ENCODE results near the gene EMP1.

The EMP1 gene

DNA sequence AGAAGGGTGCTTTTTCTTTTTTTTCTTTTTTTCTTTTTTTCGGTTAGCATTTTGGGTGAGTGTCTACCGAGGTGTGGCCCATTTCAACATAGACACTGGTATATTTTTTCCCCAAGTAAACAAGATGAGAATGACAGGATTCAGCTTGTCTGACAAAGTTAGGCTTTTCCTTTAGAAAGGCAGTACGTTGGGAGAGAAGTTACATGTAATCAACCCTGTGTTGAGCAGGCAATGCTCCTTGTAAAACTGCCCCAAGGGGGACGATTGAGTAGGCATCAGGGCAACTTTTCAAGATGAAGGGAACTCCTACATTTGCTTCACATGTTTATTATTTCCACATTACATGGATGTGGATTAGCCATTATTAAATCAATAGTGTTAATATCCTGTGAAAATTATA is 1.7 kb downstream of the EMP1 start:
- no peak for DNase-seq

DNA sequence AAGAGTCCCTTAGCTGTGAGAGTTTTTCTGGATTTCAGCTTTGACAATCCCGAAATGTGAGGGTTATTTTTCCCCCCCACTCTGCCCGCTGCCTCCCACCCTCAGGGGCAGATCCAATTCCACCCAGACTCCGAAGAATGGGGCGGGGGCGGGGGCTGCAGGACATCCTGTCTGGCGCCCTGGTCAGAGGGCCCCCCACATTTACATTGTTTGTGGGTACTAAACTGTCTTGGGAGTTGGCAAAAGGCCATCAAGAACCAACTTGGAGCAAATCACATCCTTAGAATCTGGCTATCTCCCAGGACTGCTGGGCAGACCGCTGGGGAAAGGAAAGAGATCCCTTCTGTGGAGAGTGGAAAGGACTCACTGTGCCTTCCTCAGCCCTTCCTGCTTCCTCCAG is 2.4 kb downstream of the EMP1 start:
- DNase-seq, result no peak

DNA sequence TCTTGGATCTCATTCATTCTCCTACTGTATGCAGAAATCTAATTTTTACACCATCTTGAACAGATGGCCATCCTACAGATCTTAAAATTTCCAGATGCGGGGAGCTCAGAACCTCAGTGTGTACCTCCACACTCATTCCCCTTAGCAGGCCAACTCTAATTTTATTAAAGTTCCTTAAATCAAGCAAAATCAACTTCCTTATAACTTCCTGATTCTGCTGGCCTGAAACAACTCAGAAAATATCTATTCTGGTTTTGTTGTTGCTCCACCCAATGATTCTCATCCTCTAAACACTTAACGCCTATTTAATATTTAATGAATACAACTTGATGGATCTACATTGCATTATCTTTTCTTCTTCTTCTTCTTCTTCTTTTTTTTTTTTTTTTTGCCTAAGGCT is 3.1 kb downstream of the EMP1 start:
- no peak for DNase-seq

DNA sequence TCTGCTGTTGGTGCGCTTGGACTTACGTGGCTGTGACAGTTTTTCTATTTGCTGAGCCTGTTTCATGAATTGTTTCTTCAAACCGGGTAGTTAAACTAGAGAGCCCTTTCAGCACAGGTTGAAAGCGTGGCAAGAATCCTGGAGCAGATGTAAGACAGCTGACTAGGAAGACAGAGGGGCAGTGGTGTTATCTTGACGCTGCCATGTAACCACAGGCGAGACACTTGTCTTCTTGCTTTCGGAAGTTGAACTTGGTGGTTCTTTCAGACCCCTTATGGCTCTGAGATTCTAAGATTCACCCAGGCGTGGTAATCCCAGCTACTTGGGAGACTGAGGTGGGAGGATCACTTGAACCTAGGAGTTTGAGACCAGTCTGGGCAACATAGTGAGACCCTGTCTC is 4.3 kb downstream of the EMP1 start:
- DNase-seq, result no peak

DNA sequence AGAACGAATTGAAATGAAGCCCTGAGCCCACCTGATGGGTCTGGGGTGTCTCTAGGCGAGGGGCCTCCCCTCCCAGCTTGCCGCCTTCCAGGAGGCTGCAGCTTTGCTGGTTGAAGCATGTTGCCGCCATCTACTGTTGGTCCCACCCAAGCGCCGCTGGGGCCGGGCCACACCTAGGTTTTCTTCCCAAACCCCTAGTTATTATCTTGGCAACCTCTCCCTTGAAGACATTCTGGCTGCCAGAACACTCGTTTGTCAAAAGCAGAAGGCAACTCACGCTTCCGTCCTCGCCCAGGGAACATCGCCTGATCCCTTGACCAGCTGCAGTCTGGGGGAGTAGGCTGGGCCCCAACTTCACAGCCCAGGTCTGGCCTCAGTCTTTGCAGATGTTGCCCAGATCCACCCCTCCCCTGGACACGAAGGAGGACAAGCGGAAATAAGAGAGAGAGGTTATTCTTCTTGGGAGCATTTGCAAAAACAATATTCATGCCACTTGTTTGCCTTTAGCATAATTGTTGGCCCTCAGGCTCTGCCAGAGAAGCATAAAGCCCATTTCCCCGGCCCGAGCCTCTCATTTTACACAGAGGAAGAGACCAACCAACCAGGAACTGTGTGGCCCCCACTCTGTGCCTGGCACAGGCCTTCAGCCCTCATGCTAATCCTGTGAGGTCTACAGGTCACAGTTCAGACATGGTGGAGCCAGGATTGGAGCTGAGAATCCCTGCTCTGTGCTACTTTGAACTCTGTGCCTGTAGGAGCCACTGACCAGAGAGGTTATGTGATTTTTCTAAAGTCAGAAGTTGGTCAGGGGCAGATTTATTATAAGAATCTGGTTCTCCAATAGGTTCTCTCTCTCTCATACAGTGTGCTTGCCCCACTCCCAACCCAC is 6.8 kb downstream of the EMP1 start:
- DNase-seq, result peak in 1 of 2 experiments; percentile 40

DNA sequence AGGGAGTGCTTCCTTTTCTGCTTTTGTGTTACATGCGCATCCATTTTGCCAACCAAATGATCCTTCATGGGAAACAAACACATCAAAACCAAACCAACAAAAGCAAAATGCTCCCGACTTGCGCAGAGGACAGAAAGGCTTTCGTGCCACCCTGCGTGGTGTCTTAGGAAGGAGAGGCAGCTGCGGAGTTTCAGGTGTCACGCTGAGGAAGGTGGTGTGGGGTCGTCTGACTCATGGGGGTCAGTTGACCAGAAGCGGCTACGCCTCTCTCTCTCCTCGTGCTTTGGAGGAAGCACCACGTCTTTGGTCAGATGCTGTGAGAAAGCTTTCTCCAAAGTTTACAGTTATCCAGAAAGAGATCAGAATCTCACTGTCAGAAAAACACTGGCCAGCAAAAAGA is 7.9 kb downstream of the EMP1 start:
- DNase-seq, result no peak

DNA sequence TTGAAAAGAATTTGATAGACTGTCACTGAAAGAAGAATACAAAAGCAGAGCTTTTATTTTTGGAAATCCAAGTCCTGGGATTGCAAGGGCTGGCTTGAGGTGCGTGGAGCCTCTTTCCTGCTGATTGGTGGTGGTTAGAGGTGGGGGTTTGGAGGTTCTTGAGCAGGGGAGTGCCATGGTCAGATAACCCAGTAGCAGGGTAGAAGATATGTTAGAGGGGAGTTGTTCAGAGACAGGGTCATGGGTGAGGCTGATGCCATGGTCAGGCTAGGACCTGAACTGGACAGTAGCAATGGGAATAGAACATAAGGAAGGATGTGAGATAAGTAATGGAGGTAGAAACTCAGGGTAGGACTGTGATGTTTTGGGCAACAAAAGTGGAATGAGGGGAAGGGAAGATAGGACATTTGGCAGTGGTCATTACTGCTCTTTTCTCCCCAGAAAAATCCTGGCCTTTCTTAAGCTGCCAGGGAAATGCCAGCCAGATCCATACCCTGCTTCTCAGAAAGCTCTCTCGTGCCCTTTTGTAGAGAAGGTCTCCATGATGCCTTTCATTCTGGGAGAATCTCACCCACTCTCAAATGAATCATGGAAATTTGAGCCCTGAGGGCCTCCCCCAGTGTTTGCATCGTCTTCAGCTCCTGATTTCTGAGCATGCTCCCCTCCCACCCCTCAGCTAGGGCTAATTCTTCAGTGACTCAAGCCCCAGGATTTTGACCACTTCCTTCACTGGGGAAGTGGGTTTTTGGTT is 9.5 kb downstream of the EMP1 start:
- no peak for DNase-seq

DNA sequence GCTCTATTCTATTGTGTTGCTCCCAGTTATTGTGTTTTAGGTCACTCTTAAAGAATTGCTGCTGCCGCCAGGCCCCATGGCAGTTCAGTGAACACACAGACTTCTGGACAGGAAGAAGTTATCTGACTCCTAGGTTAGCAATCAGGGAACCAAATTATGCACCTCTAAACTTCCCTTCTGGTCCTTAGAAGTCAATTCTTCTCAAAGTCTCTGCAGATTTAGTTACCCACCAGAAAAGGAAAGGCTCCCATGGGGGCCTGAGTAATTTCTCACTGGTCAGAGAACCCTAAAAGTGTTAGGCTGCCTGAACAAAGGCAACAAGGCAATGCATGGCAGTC is 10.0 kb downstream of the EMP1 start:
- DNase-seq, result no peak

DNA sequence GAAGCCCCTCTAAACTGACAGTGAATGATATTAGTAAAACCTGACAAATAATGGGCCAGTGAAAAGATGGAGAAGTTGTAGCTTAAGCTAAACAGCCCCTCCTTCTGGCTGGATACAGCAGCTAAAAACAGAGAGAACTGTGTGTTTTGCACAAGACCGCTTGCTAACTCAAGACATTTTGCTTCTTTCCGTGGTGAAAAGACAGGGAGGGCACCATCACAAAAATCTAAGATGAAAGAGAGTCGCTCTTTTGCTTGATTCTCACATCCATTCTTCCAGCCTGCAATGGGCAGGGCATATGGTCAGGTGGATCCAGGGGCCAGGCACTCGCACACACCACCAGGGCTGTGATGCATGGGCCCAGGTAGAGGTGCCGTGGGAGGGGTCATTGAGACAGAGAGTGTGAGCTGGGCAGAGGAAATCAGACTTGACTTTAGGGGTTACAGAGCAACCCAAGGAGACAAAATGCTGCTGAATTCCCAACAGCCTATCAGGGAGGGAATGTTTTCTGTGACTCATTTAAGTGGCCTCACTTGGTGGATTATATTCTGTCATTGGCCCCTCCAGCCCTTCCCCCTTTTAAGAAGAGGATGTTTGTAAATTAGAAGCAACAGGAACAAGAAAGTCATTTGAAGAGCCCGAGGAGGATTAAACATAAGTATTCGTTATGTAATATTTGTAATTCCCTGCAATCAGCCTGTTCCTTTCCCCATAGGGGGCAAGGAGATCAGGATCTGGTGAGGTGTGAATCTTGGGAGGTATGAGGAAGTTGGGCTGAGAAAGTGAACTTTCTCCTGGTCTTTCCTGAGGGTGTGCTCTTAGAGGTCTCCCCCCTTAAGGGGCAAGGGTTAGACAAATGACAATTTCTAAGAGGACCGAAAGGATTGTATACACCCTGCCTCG is 12.3 kb downstream of the EMP1 start:
- DNase-seq, result peak; percentile 11 to 29

DNA sequence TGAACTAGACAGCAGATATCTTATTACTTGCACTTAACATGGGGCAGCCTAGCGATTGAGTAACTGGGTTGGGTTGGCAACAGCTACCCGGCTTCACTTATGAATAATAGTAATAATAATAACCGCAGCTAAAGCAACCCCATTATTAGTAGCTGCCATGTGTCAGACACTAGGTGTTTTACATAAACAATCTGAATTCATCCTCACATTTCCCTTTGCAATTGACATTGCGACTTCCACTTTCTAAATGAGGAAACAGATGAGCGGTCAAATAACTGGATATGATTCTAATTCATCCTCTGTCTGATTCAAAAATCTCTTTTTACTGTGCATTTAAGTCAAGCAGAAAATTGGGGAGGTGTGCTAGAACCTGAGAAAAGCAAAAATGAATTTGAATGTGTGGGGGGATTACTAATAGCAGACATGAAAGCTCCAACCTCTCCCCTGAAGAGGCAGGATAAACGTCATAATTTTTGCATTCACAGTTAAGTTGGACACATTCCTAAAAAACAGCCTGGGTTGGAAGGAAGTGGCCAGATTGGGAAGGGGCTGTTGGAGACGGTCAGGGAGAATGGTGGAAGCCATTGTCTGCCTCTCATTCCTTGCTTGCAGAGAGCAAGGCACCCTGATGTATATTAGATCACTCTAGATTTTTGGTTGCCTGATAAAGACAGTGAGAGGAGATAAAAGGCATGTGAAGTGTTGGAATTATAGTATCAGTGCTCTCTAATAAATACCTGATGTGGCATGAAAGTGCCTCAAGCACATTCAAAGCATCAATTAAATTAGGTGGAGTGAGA is 13.1 kb downstream of the EMP1 start:
- no peak for DNase-seq

DNA sequence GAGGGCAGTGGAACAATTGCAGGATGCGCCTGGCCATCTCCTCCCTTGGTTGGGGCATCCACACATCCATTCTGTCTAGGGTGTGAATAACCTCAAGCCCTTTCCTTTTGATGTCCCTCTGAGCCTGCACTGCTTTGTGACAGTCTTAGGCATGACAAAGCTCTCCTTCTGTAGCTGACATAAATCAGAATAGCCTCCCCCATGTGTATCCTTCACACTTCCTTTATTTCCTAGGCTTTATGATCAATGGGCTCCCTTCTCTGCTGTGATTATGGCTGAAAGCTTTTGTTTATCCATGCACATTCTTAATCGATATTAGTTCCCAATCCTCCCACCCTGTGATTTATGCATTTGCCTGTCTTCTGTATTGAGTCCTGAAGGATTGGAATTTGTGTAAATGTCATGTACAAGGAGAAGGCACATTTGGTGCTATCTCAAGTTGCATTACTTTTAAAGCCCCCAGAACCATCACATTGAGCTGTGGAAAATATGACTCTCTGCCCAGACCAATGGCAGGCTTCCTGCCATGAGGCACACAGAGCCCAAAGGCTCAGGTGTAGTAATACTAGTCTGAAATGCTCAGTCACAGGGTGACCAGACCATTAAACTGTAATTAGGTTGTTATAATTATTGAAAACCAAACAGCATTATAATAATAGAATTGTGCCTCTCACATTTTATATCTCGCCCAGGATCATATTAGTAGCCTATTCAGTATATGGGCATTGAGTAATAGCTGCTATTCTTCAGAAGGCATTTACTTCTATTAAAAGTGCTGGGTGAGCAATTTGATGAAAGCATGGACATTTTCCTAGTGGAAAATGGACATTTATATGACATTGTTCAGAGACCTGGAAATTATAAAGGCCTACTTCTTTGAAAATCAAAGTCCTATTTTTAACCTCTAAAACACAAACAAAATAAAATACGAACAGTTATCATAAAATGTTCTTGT is 14.0 kb downstream of the EMP1 start:
- no peak for DNase-seq

DNA sequence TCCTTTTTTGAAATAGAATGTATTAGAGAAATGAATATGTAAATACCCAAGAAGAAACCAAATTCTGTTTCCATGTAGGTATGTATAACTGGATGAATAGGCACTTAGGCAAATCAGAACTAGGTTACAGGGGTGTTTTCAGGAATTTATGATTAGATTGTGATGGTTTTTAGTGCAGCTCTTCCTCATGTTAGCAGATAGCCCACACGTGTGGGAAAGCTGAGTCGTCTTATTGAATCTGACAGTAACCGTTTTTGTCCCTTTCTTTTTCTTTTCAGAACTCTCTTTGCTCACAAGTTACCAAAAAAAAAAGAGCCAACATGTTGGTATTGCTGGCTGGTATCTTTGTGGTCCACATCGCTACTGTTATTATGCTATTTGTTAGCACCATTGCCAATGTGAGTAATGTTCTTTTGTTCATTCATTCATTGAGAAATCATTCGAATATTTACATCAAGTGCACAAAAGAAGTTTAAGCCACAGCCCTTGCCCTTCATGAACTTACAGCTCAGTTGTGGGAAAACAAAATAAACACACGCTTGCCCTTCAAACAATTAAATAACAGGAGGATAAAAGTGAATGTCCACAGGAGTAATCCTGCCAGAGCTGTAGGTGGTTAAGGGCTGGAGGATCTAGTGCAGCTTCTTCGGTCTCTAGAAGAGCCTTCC is 14.8 kb downstream of the EMP1 start:
- DNase-seq, result no peak

DNA sequence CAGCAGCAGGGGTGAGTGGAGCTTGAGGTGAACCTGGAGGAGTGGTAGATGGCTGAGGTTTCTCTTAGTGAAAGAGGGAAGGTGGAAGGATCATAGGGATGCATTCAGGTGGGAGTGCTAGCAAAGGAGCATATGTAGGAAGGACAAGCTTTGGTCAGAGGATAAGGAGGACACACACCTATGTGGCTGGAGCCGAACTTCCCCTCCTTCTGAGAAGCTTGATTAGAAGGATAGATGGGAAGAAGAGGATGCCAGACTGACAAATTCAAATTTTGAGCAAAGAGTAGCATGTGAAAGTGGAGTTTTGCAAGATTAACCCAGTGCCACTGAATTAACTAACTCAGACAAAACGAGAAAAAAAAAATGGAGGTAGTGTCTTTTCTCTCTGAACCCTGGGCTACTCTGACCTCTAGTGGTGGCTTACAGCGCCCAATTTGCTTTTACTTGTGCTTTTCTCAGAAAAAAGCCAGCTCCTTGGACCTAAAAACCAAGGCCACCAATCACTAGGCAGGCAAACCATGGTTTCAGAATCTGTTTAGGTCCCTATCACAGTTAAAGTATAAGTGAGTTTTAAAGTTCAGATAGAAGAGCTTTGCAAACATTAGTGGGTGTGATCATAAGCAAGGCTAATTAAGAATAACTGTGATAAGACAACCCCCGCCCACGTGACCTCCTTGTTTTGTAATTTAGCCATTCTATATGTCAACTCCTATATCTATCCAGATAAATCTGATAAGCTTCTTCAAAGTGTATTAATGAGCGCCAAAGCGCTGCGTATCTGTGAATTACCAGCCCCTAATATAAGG is 15.5 kb downstream of the EMP1 start:
- peak; percentile 66 to 84 for DNase-seq

DNA sequence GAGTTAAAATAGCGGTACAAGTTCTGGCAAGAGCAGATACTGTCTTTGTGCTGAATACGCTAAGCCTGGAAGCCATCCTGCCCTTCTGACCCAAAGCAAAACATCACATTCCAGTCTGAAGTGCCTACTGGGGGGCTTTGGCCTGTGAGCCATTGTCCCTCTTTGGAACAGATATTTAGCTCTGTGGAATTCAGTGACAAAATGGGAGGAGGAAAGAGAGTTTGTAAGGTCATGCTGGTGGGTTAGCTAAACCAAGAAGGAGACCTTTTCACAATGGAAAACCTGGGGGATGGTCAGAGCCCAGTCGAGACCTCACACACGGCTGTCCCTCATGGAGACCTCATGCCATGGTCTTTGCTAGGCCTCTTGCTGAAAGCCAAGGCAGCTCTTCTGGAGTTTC is 18.5 kb downstream of the EMP1 start:
- DNase-seq, result no peak

DNA sequence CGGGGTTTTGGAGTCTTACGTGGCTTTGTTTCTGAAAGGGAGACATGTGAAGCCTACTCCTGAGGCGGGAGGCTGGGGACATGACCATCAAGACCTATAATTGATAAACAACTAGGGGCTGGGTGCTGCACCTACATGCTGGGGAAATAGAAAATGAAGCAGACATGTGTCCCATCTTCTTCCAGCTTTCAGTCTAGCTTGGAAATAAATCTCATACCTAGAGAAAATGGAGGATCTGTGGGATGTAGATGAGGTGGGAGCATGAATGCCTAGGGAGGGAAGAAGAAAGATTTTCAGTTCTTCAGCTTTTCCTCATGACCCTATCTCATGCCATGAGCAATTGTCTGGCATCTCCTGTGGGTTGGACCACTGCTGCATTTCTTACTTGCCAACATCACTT is 22.1 kb downstream of the EMP1 start:
- no peak for DNase-seq

DNA sequence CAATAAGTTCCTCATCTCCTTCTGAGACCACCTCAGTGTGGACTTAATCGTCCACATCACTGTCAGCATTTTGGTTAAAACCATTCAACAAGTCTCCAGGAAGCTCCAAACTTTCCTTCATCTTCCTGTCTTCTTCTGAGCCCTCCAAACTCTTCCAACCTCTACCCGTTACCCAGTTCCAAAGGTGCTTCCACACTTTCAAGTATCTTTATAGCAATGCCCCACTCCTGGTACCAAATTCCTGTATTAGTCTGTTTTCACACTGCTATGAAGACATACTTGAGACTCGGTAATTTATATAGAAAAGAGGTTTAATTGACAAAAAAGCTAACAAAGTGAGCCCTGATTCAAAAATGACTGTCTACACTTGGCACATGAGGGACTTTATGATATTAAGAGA is 22.8 kb downstream of the EMP1 start:
- DNase-seq, result no peak

DNA sequence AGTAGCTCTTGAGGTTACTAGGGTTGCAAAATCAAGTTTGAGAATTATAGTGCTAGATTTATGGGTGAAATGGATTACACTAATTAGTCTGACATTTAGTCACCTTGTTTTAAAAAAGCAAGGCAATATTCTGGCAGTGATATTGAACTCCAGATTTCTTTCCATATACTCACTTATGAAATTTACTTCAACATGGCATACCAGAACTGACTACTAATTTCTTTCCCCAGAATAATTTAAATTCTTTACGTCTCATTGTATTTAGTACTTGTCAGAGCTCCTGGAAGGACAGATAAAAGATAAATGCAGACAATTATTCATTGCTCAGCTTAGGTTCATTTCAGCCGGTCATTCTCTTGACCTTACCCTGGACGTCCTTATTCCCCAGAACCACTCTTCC is 24.3 kb downstream of the EMP1 start:
- no peak for DNase-seq

DNA sequence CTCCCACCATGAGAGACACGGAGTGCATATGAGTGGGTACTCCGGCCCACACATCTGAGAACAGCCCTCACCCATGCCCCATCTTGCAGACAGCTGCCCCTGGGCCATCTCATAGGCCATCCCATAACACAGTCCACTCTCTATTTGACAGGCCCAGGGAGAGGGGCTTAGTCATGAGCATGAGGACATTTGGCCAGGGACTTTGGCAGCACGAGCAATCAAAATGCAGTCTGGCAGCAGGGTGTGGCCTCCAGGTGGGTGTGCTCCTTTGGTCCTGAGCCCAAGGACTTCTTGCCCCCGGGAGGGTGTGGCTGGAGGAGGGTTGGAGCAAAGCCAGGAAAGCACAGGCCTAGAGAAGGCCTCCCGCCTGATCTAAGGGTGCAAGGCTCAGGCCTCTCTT is 25.6 kb downstream of the EMP1 start:
- DNase-seq, result peak in 1 of 2 experiments; percentile 17

DNA sequence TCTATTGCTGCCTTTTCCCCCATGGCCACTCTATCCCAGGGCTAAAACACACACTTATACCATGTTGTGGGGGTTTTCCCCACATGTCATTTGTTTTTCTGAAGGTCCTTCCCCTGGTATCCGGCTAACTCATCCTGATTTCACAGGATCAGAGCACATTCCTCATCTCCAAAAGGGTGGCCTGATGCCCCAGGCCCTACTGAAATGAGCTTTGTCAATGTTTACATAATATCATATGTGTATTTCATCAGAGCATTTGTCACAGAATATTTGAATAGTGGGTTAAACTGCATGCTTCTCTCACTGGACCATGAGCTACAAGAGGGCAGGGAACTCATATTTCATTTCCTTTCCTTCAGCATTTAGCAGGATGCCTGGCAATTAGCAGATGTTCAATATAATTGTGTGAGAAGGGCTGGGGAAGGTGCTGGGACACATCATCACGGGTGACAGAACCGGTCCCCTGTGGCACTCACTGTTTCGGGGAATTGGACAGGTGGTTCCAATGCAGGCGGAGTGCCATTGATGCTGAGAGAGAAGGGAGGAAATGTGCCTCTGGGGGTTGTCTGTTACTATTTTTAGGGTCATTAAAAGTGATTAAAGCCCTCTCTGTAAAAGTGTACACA is 26.8 kb downstream of the EMP1 start:
- no peak for DNase-seq
